GM12878 (cell line): ENCODE data around the gene TMEM97. TPM values are rescaled to one million over a fixed set of nuclear protein-coding genes. Genes with fewer than 3 reads are reported as not detected.

Source experiments
- ATAC-seq: fragments of 200-7000 bp; cut with Tn5 transposase; 3 replicates; pipeline ENCODE4 v1.9.1; 2020; ENCODE audit warnings: mild to moderate bottlenecking, moderate library complexity
- BruUV-seq: library from RNA; stranded (reverse); fragments of 400-500 nt; replicated peaks from 2 replicates; lab custom pipeline; 2021; lab: Mats Ljungman, UMichigan
- CTCF ChIA-PET: fragments of 300-600 bp; sonication (Branson Sonifier 250); formaldehyde crosslinking; extraction: SDS; loops from one replicate; lab custom pipeline; 2021; ENCODE audit warnings: inconsistent platforms; lab: Yijun Ruan, JAX
- POLR2A ChIA-PET: fragments of 350-600 bp; formaldehyde crosslinking; extraction: SDS; loops from one replicate; lab custom pipeline; 2021; ENCODE audit warnings: inconsistent platforms; lab: Charles Lee
- RAD21 ChIA-PET: fragments of 300-600 bp; sonication (Branson Sonifier 250); formaldehyde crosslinking; loops from one replicate; lab custom pipeline; 2023; ENCODE audit warnings: antibody characterized with exemption; ENCODE audit not compliant: unreplicated experiment; lab: Charles Lee
- SMC1A ChIA-PET: fragments of 300-600 bp; sonication (Branson Sonifier 250); formaldehyde crosslinking; loops from one replicate; lab custom pipeline; 2023; ENCODE audit not compliant: unreplicated experiment, uncharacterized antibody; lab: Charles Lee
- DNase-seq: peaks from one replicate; pipeline ENCODE4 v3.0.0-alpha.2; 2011; ENCODE audit warnings: low read depth, low spot score
- FAIRE-seq: peaks from 3 replicates; lab custom pipeline; 2011; peaks lifted over from hg19 to GRCh38; lab: Jason Lieb, UNC
- H2AFZ ChIP-seq: 2 replicates; pipeline ENCODE4 v1.6.0; 2011; ENCODE audit warnings: low read depth, low read length, control low read depth; ENCODE audit not compliant: control insufficient read depth
- H3K27ac ChIP-seq: 2 replicates; pipeline ENCODE4 v1.5.1; 2011; ENCODE audit warnings: control low read depth; ENCODE audit not compliant: control insufficient read depth, insufficient read depth
- H3K27me3 ChIP-seq, 2 experiments: replicated peaks in 1 of 2; 2 replicates each; pipeline versions ENCODE4 v1.6.0 to v1.6.1; 2011; ENCODE audit warnings: low read length in 1 of 2; ENCODE audit not compliant: control insufficient read depth in 2 of 2, insufficient read depth in 2 of 2
- H3K36me3 ChIP-seq, 2 experiments: 2 replicates each; pipeline ENCODE4 v1.5.1; 2011; ENCODE audit warnings: low read length in 1 of 2; ENCODE audit not compliant: control insufficient read depth in 2 of 2, insufficient read depth in 2 of 2
- H3K4me1 ChIP-seq: 2 replicates; pipeline ENCODE4 v1.6.1; 2011; ENCODE audit warnings: mild to moderate bottlenecking, low read length, moderate library complexity, mixed read lengths; ENCODE audit not compliant: control insufficient read depth, insufficient read depth
- H3K4me2 ChIP-seq: 2 replicates; pipeline ENCODE4 v1.6.0; 2011; ENCODE audit warnings: control low read depth; ENCODE audit not compliant: control insufficient read depth, insufficient read depth
- H3K4me3 ChIP-seq: fragments of 200-600 bp; sonication (generic); 2 replicates; pipeline ENCODE4 v1.5.1; 2016
- H3K79me2 ChIP-seq: 2 replicates; pipeline ENCODE4 v1.6.0; 2011; ENCODE audit warnings: low read length; ENCODE audit not compliant: control insufficient read depth, insufficient read depth
- H3K9ac ChIP-seq: 2 replicates; pipeline ENCODE4 v1.8.0; 2011; ENCODE audit warnings: low read length, control low read depth, mixed read lengths; ENCODE audit not compliant: control insufficient read depth, insufficient read depth
- H3K9me3 ChIP-seq: replicated peaks from 3 replicates; pipeline ENCODE4 v1.5.1; 2011; ENCODE audit warnings: mild to moderate bottlenecking, low read length; ENCODE audit not compliant: control insufficient read depth, insufficient read depth
- H4K20me1 ChIP-seq: 2 replicates; pipeline ENCODE4 v1.6.0; 2011; ENCODE audit not compliant: control insufficient read depth, insufficient read depth
- JUNB ChIP-seq: IDR thresholded peaks from 2 replicates; pipeline ENCODE4 v1.6.1; 2016; ENCODE audit warnings: antibody characterized with exemption, mild to moderate bottlenecking
- NFXL1 ChIP-seq: fragments of 450-650 bp; IDR thresholded peaks from 2 replicates; pipeline ENCODE4 v1.6.1; 2017; ENCODE audit warnings: antibody characterized with exemption, mild to moderate bottlenecking, borderline replicate concordance
- RELA ChIP-seq: fragments of 450-650 bp; IDR thresholded peaks from 2 replicates; pipeline ENCODE4 v1.8.0; 2014; ENCODE audit warnings: borderline replicate concordance; ENCODE audit not compliant: partially characterized antibody
- REST ChIP-seq: IDR thresholded peaks from 2 replicates; pipeline ENCODE4 v1.6.1; 2012; ENCODE audit warnings: mild to moderate bottlenecking, low read depth, low read length
- WGBS: methylation state at CpG from one replicate; pipeline ENCODE4 v1.1.6; 2016; ENCODE audit warnings: low lambda C conversion rate; ENCODE audit not compliant: insufficient replicate concordance, insufficient coverage; ENCODE audit errors: missing lambda C conversion rate; 5-methylcytosine and 5-hydroxymethylcytosine counted together
- in situ Hi-C: fragments of 300-500 bp; cut with MboI; formaldehyde crosslinking; loops from 9 replicates; pipeline ENCODE4 v1.14.3; 2018; ENCODE audit warnings: mixed read lengths
- intact Hi-C: fragments of 100-400 bp; cut with micrococcal nuclease; formaldehyde crosslinking; loops from one replicate; pipeline ENCODE4 v1.14.2; 2022; ENCODE audit not compliant: unreplicated experiment
- polyA plus RNA-seq, 11 experiments: library from polyadenylated mRNA; depleted of rRNA in 4 of 11; unstranded in 6 of 11; stranded (reverse) in 5 of 11; fragments of >200 nt; fragmentation: Nextera tagmentation in 4 of 11; fragmentation: Illumina TruSeq in 1 of 11; extraction: Ambion mirVana in 4 of 11; extraction: Trizol in 1 of 11; gene quantifications; 1 replicate in 1 of 11; 2 replicates in 10 of 11; pipeline versions ENCODE4 v1.2.1 to v1.2.3, GENCODE V29; 2011 to 2016; ENCODE audit warnings: inconsistent platforms in 2 of 11, missing spikeins in 2 of 11, low read depth in 1 of 11
- total RNA-seq, 4 experiments: library from RNA; depleted of rRNA in 3 of 4; stranded (reverse); fragments of >200 nt in 3 of 4; fragmentation: Illumina TruSeq in 1 of 4; extraction: Trizol in 1 of 4; gene quantifications; 2 replicates each; pipeline versions ENCODE4 v1.2.1 to v1.2.3, GENCODE V29; 2013 to 2021
- TF ChIP-seq, protein P1 (sequence below): IDR thresholded peaks from 2 replicates; pipeline ENCODE4 v1.6.1; 2011; ENCODE audit warnings: low read depth, low read length, improper control_type of control experiment, borderline replicate concordance

The TMEM97 gene
- total and polyA plus RNA-seq, 10 of the 15 experiments (the other 5 are each of a cell fraction or from before 2014, with no cell fraction given) = 58.0 to 134 (median 86.0) TPM

DNA sequence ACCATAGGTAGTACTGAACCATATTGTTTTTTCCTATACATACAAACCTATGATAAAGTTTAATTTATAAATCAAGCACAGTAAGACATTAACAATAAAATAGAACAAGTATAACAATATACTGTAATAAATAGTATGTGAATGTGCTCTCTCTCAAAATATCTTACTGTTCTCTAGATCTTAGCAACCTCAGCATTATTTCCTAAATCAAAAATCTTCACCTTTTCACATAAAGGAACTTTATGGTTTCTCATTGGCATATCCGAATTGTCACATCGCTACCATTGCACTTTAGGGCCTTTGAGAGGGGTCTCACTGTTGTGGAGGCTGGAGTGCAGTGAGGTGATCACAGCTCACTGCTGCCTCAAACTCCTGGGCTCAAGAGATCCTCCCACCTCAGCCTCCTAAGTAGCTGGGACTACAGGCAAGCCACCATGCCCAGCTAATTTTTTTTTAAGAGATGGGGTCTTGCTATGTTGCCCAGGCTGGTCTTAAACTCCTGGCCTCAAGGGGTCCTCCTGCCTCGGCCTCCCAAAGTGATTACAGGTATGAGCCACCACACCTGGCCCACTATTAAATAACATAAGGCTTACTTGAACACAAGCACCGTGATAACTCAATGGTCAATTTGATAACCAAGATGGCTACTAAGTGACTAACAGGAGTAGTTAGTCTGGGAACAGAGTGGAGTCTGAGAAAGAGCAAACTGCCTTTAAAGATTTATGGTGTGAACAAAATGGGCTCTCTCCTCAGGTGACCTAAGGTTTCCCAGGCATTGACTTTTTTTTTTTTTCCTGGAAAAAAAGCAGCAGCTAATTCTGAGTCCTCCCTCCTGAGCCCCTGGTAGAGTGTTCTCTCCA, 2.9 kb upstream of the TMEM97 start (continued):
- TF ChIP-seq REST (no peak), JUNB (no peak)
- TF ChIP-seq, all 136 proteins: peak for 0

GRCh38 chr17:28317099-28317965, 1.7 kb upstream of the TMEM97 start:
- Histone ChIP-seq H3K4me3 (peak overlapping the region; percentile 68; the same call in 1 of the 2 replicates), H3K9ac (no peak overlapping the region; the same call in 1 of the 2 replicates), H3K4me2 (peak overlapping the region; percentile 71), H3K79me2 (peaks cover 33% of the 10 kb centered on the region), H3K36me3 (no peaks in the 10 kb centered on the region; a peak in 2 of 4 replicates), H2AFZ (no peak overlapping the region; the same call in 1 of the 2 replicates), H3K27me3 (no peaks in the 10 kb centered on the region), H3K4me1 (no peaks in the 10 kb centered on the region; the same call in 1 of the 2 replicates), H3K9me3 (no peaks in the 10 kb centered on the region), H3K27ac (no peak overlapping the region), H4K20me1 (no peaks in the 10 kb centered on the region)
- ChIA-PET RAD21 (interaction anchor here (1.0 kb wide), 1 partner anchor 18 kb away, joined by 5 read pairs; the partner anchor contains the start of genes IFT20 and TNFAIP1), POLR2A (interaction anchor here (0.6 to 2.7 kb wide), 4 partner anchors 9 to 177 kb away, joined by 3 to 13 read pairs (median 4); partner anchors contain the start of genes IFT20 and TNFAIP1), SMC1A (interaction anchor here (0.8 to 2.2 kb wide), 2 partner anchors 15 to 17 kb away, joined by 3 to 12 read pairs; partner anchors contain the start of genes IFT20 and TNFAIP1), CTCF (interaction anchor here (1.1 to 4.0 kb wide), 2 partner anchors 18 to 84 kb away, joined by 4 to 29 read pairs; partner anchors contain the start of genes IFT20 and TNFAIP1)
- no peak for DNase-seq
- intact Hi-C loops = loop anchor here (10.0 kb wide), 1 partner anchor 263 kb away; no protein-coding TSS in a partner anchor
- 90% methylated on average over 21 of the region's 21 CpGs for WGBS
- no TSS peak for BruUV-seq
- ATAC-seq = no peak
- in situ Hi-C loops = no loop called here
- FAIRE-seq = no peak
- TF ChIP-seq NFXL1 = no peak
- TF ChIP-seq REST = no peak
- TF ChIP-seq, protein P1, sequence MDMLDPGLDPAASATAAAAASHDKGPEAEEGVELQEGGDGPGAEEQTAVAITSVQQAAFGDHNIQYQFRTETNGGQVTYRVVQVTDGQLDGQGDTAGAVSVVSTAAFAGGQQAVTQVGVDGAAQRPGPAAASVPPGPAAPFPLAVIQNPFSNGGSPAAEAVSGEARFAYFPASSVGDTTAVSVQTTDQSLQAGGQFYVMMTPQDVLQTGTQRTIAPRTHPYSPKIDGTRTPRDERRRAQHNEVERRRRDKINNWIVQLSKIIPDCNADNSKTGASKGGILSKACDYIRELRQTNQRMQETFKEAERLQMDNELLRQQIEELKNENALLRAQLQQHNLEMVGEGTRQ = no peak
- TF ChIP-seq RELA = no peak
